HEK293 (cell line): ENCODE data around the gene SHBG.
"Not testable (repeated sequence)": the region's sequence is repeated elsewhere in the genome, so short reads cannot be mapped to it uniquely, and the experiment has no call there.

Experiments
- CTCF ChIA-PET: fragments of 350-600 bp; formaldehyde crosslinking; extraction: SDS; loops from one replicate; lab custom pipeline; 2021; ENCODE audit warnings: antibody characterized with exemption; lab: Yijun Ruan, JAX
- POLR2A ChIA-PET: fragments of 300-600 bp; formaldehyde crosslinking; extraction: SDS; loops from one replicate; lab custom pipeline; 2020; ENCODE audit warnings: antibody characterized with exemption, inconsistent platforms; lab: Yijun Ruan, JAX
- H3K27ac ChIP-seq: fragments of 200-500 bp; sonication (Bioruptor generic); 2 replicates; pipeline ENCODE4 v1.5.1; 2014; ENCODE audit warnings: low read depth, low read length, control low read depth, inconsistent platforms; ENCODE audit errors: extremely low read depth
- H3K36me3 ChIP-seq, 2 experiments: fragments of 200-500 bp in 1 of 2; sonication (Bioruptor generic) in 1 of 2; 1 replicate in 1 of 2; 2 replicates in 1 of 2; pipeline ENCODE4 v1.5.1; 2014 to 2017; ENCODE audit warnings: inconsistent platforms in 2 of 2, low read length in 2 of 2; ENCODE audit not compliant: control insufficient read depth in 2 of 2, insufficient read depth in 1 of 2
- H3K4me1 ChIP-seq: fragments of 200-500 bp; sonication (Bioruptor generic); 2 replicates; pipeline ENCODE4 v1.5.1; 2014; ENCODE audit warnings: mild to moderate bottlenecking, low read length, inconsistent platforms; ENCODE audit not compliant: control insufficient read depth, insufficient read depth
- H3K4me3 ChIP-seq: 2 replicates; pipeline ENCODE4 v1.5.1; 2011; ENCODE audit warnings: low read depth, mild to moderate bottlenecking, control low read depth, low read length, moderate library complexity
- H3K9me3 ChIP-seq: fragments of 200-500 bp; sonication (Bioruptor generic); 2 replicates; pipeline ENCODE4 v1.5.1; 2014; ENCODE audit warnings: low read depth, low read length, inconsistent platforms; ENCODE audit not compliant: control insufficient read depth, insufficient read depth
- OVOL3 ChIP-seq: fragments of 450-650 bp; formaldehyde crosslinking; IDR thresholded peaks from 2 replicates; pipeline ENCODE4 v1.5.1; 2016; ENCODE audit warnings: missing biosample characterization, missing genetic modification characterization
- SCRT1 ChIP-seq: fragments of 450-650 bp; formaldehyde crosslinking; IDR thresholded peaks from 2 replicates; pipeline ENCODE4 v1.5.1; 2016; ENCODE audit warnings: missing biosample characterization, missing genetic modification characterization, borderline replicate concordance
- SP3 ChIP-seq: fragments of 450-650 bp; formaldehyde crosslinking; IDR thresholded peaks from 2 replicates; pipeline ENCODE4 v1.5.1; 2016; ENCODE audit warnings: missing biosample characterization, missing genetic modification characterization
- ZBTB49 ChIP-seq: fragments of 450-650 bp; formaldehyde crosslinking; IDR thresholded peaks from 2 replicates; pipeline ENCODE4 v1.5.1; 2016; ENCODE audit warnings: missing biosample characterization, missing genetic modification characterization, low read depth
- ZNF114 ChIP-seq: fragments of 450-650 bp; formaldehyde crosslinking; IDR thresholded peaks from 2 replicates; pipeline ENCODE4 v1.5.0; 2017; ENCODE audit warnings: missing biosample characterization, missing genetic modification characterization
- ZNF121 ChIP-seq: fragments of 450-650 bp; formaldehyde crosslinking; IDR thresholded peaks from 2 replicates; pipeline ENCODE4 v1.5.1; 2016; ENCODE audit warnings: missing biosample characterization, missing genetic modification characterization
- ZNF132 ChIP-seq: fragments of 450-650 bp; formaldehyde crosslinking; IDR thresholded peaks from 2 replicates; pipeline ENCODE4 v1.5.1; 2017; ENCODE audit warnings: missing biosample characterization, missing genetic modification characterization, borderline replicate concordance
- ZNF133 ChIP-seq: fragments of 450-650 bp; formaldehyde crosslinking; IDR thresholded peaks from 2 replicates; pipeline ENCODE4 v1.5.1; 2016; ENCODE audit warnings: missing biosample characterization, missing genetic modification characterization
- ZNF138 ChIP-seq: fragments of 450-650 bp; formaldehyde crosslinking; IDR thresholded peaks from 2 replicates; pipeline ENCODE4 v1.5.1; 2016; ENCODE audit warnings: missing biosample characterization, missing genetic modification characterization, borderline replicate concordance
- ZNF140 ChIP-seq: fragments of 450-650 bp; formaldehyde crosslinking; IDR thresholded peaks from 2 replicates; pipeline ENCODE4 v1.5.1; 2016; ENCODE audit warnings: missing biosample characterization, missing genetic modification characterization
- ZNF146 ChIP-seq: fragments of 450-650 bp; formaldehyde crosslinking; IDR thresholded peaks from 2 replicates; pipeline ENCODE4 v1.5.1; 2016; ENCODE audit warnings: missing biosample characterization, missing genetic modification characterization
- ZNF2 ChIP-seq: fragments of 450-650 bp; formaldehyde crosslinking; IDR thresholded peaks from 2 replicates; pipeline ENCODE4 v1.5.1; 2016; ENCODE audit warnings: missing biosample characterization, missing genetic modification characterization
- ZNF23 ChIP-seq: fragments of 450-650 bp; formaldehyde crosslinking; IDR thresholded peaks from 2 replicates; pipeline ENCODE4 v1.5.1; 2016; ENCODE audit warnings: missing biosample characterization, missing genetic modification characterization, borderline replicate concordance
- ZNF24 ChIP-seq: fragments of 450-650 bp; formaldehyde crosslinking; IDR thresholded peaks from 2 replicates; pipeline ENCODE4 v1.5.1; 2016; ENCODE audit warnings: missing biosample characterization, missing genetic modification characterization
- ZNF324 ChIP-seq: fragments of 450-650 bp; formaldehyde crosslinking; IDR thresholded peaks from 2 replicates; pipeline ENCODE4 v1.5.1; 2016; ENCODE audit warnings: missing biosample characterization, missing genetic modification characterization
- ZNF398 ChIP-seq: fragments of 450-650 bp; formaldehyde crosslinking; IDR thresholded peaks from 2 replicates; pipeline ENCODE4 v1.5.1; 2017; ENCODE audit warnings: missing biosample characterization, missing genetic modification characterization
- ZNF416 ChIP-seq: fragments of 450-650 bp; formaldehyde crosslinking; IDR thresholded peaks from 2 replicates; pipeline ENCODE4 v1.5.1; 2016; ENCODE audit warnings: missing biosample characterization, missing genetic modification characterization
- ZNF48 ChIP-seq: fragments of 450-650 bp; formaldehyde crosslinking; IDR thresholded peaks from 2 replicates; pipeline ENCODE4 v1.5.1; 2016; ENCODE audit warnings: missing biosample characterization, missing genetic modification characterization
- ZNF510 ChIP-seq: fragments of 450-650 bp; formaldehyde crosslinking; IDR thresholded peaks from 2 replicates; pipeline ENCODE4 v1.5.1; 2018; ENCODE audit warnings: mild to moderate bottlenecking, missing genetic modification characterization, missing biosample characterization; ENCODE audit not compliant: insufficient replicate concordance
- ZNF530 ChIP-seq: fragments of 450-650 bp; formaldehyde crosslinking; IDR thresholded peaks from 2 replicates; pipeline ENCODE4 v1.5.1; 2016; ENCODE audit warnings: low read depth, missing biosample characterization, missing genetic modification characterization
- ZNF701 ChIP-seq: fragments of 450-650 bp; formaldehyde crosslinking; IDR thresholded peaks from 2 replicates; pipeline ENCODE4 v1.5.1; 2016; ENCODE audit warnings: missing biosample characterization, missing genetic modification characterization
- ZNF76 ChIP-seq: fragments of 450-650 bp; formaldehyde crosslinking; IDR thresholded peaks from 2 replicates; pipeline ENCODE4; 2016; ENCODE audit warnings: low read depth, missing biosample characterization, missing genetic modification characterization, borderline replicate concordance
- TF ChIP-seq, protein P1 (sequence below): fragments of 450-650 bp; formaldehyde crosslinking; IDR thresholded peaks from 2 replicates; pipeline ENCODE4 v1.5.1; 2016; ENCODE audit warnings: missing biosample characterization, missing genetic modification characterization

The SHBG gene

DNA sequence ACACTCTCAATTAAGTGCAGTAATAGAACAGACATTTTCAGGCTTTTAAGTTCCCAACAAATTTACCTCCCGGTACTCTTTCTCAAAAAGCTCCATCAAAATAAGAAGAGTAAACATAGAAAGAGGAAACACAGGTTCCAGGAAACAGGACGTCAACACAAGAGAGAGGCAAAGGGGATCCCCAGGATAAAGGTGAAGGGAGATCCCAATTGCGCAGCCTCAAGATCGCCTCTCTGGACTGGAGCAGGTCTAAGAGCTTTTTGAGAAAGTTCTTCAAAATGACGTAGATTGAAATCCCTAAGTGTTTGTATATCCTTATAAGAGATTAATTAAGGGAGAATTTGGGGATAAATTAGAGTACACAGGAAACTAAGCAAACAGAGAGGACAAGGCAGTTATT lies 11.3 kb upstream of the SHBG start (continued):
- TF ChIP-seq OVOL3 (tag by site-specific recombination) (no peak), ZNF140 (no peak), ZNF132 (tag by site-specific recombination) (no peak), ZNF398 (tag by site-specific recombination) (no peak), ZNF23 (tag by site-specific recombination) (no peak)

- H3K27ac ChIP-seq, result no peak overlapping the region
- H3K9me3 ChIP-seq, result no peaks in the 10 kb centered on the region
- H3K4me1 ChIP-seq, result no peaks in the 10 kb centered on the region
- TF ChIP-seq ZNF121 (tag by site-specific recombination), result peak; percentile 75; the same call in 1 of the 2 replicates
- no peak for TF ChIP-seq SP3
- CTCF ChIA-PET, result interaction anchor here (0.5 to 4.6 kb wide), 3 partner anchors 12 to 454 kb away, joined by 3 to 26 read pairs (median 8); partner anchors contain the start of genes TP53 and WRAP53
- POLR2A ChIA-PET, result no interaction called here
- no peak overlapping the region for H3K4me3 ChIP-seq
- H3K36me3 ChIP-seq, result peaks cover 0 to 1% of the 10 kb centered on the region in 2 experiments; a peak in 2 of 3 replicates
Observed at GRCh38 chr17:7620835-7621234, 9.1 kb upstream of the SHBG start.

DNA sequence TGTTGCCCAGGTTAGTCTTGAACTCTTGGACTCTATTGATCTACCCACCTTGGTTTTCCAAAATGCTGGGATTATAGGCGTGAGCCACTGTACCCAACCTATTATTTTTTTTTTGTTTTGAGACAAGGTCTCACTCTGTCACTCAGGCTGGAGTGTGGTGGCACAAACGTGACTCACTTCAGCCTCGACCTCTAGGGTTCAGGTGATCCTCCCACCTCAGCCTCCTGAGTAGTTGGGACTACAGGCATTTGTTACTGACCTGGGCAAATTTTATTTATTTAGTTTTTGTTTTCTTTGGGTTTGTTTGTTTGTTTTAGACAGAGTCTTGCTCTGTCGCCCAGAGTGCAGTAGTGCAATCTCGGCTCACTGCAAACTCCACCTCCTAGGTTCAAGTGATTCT lies 6.3 kb upstream of the SHBG start:
- CTCF ChIA-PET, result interaction anchor here (1.5 kb wide), 1 partner anchor 9 kb away, joined by 4 read pairs; no protein-coding TSS in a partner anchor
- POLR2A ChIA-PET, result interaction anchor here (0.6 to 1.0 kb wide), 2 partner anchors 9 to 27 kb away, joined by 3 to 5 read pairs; partner anchors contain the start of gene FXR2
- no peak for TF ChIP-seq SCRT1
- TF ChIP-seq ZNF416 (tag by site-specific recombination), result no peak
- TF ChIP-seq ZNF146 (tag by site-specific recombination), result no peak
- TF ChIP-seq ZNF138 (tag by site-specific recombination), result no peak
- no peak for TF ChIP-seq ZNF76 (tag by site-specific recombination)
- TF ChIP-seq ZNF133, result no peak
- no peak for TF ChIP-seq ZNF530 (tag by site-specific recombination)
- no peak for TF ChIP-seq ZBTB49 (tag by site-specific recombination)
- TF ChIP-seq ZNF24 (tag by site-specific recombination), result no peak
- TF ChIP-seq ZNF701, result no peak
- TF ChIP-seq ZNF48 (tag by site-specific recombination), result no peak
- TF ChIP-seq ZNF510 (tag by site-specific recombination), result no peak
- TF ChIP-seq ZNF114 (tag by site-specific recombination), result no peak
- no peak for TF ChIP-seq ZNF324 (tag by site-specific recombination)
- TF ChIP-seq, protein P1, sequence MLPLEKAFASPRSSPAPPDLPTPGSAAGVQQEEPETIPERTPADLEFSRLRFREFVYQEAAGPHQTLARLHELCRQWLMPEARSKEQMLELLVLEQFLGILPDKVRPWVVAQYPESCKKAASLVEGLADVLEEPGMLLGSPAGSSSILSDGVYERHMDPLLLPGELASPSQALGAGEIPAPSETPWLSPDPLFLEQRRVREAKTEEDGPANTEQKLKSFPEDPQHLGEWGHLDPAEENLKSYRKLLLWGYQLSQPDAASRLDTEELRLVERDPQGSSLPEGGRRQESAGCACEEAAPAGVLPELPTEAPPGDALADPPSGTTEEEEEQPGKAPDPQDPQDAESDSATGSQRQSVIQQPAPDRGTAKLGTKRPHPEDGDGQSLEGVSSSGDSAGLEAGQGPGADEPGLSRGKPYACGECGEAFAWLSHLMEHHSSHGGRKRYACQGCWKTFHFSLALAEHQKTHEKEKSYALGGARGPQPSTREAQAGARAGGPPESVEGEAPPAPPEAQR (tag by site-specific recombination), result no peak
- no peak for TF ChIP-seq ZNF2 (tag by site-specific recombination)
- TF ChIP-seq, all 188 proteins: peak for 0

GRCh38 chr17:7625749-7626148 lies 4.2 kb upstream of the SHBG start:
- H3K4me3 ChIP-seq, H3K36me3 ChIP-seq, H3K9me3 ChIP-seq, H3K27ac ChIP-seq, H3K4me1 ChIP-seq: not testable (repeated sequence)
- POLR2A ChIA-PET, result interaction anchor here (2.4 to 3.6 kb wide), 2 partner anchors 11 to 42 kb away, joined by 21 to 52 read pairs; partner anchors contain the start of genes FXR2 and MPDU1
- CTCF ChIA-PET, result interaction anchor here (2.0 to 4.4 kb wide), 3 partner anchors 11 to 62 kb away, joined by 6 to 24 read pairs (median 21); partner anchors contain the start of genes FXR2, TP53 and WRAP53

More for the DNA sequence above, 6.3 kb upstream of the SHBG start:
- H3K27ac ChIP-seq, result no peak overlapping the region
- H3K36me3 ChIP-seq, result peaks cover 0 to 8% of the 10 kb centered on the region in 2 experiments; a peak in 2 of 3 replicates
- no peak overlapping the region for H3K4me3 ChIP-seq
- H3K4me1 ChIP-seq, result peaks cover 3% of the 10 kb centered on the region; the same call in 1 of the 2 replicates
- H3K9me3 ChIP-seq, result no peaks in the 10 kb centered on the region
